HUES6 (cell line): ENCODE measurements around the gene MAML2.
"Not testable (repeated sequence)": the region's sequence is repeated elsewhere in the genome, so short reads cannot be mapped to it uniquely, and the experiment has no call there.

Experiments
- H3K27ac ChIP-seq: 2 replicates; pipeline ENCODE4 v1.7.0; 2013; ENCODE audit warnings: low read depth, mild to moderate bottlenecking, low read length, inconsistent platforms
- H3K27me3 ChIP-seq: 2 replicates; pipeline ENCODE4 v1.6.1; 2013; ENCODE audit warnings: low read length; ENCODE audit not compliant: control insufficient read depth, insufficient read depth
- H3K36me3 ChIP-seq: 2 replicates; pipeline ENCODE4 v1.6.1; 2013; ENCODE audit warnings: low read length; ENCODE audit not compliant: control insufficient read depth, insufficient read depth
- H3K4me1 ChIP-seq: 2 replicates; pipeline ENCODE4 v1.6.1; 2013; ENCODE audit warnings: low read length; ENCODE audit not compliant: control insufficient read depth, insufficient read depth
- H3K4me3 ChIP-seq: 2 replicates; pipeline ENCODE4 v1.5.1; 2013; ENCODE audit warnings: low read depth, low read length
- H3K9ac ChIP-seq: one replicate; pipeline ENCODE4 v1.6.1; 2013; ENCODE audit warnings: mild to moderate bottlenecking, low read length
- H3K9me3 ChIP-seq: 2 replicates; pipeline ENCODE4 v1.6.1; 2013; ENCODE audit warnings: low read depth, low read length; ENCODE audit not compliant: control insufficient read depth, insufficient read depth

The MAML2 gene

GRCh38 chr11:96290031-96290430 lies 53.0 kb downstream of the MAML2 start:
- Histone ChIP-seq H3K4me3 (no peak overlapping the region), H3K9ac (no peak overlapping the region), H3K27me3 (no peaks in the 10 kb centered on the region), H3K27ac (no peak overlapping the region), H3K36me3 (no peaks in the 10 kb centered on the region), H3K9me3 (no peaks in the 10 kb centered on the region), H3K4me1 (peaks cover 7% of the 10 kb centered on the region)

- Histone ChIP-seq H3K27ac (no peak overlapping the region), H3K9ac (no peak overlapping the region)
Observed at GRCh38 chr11:96288915-96289314, 54.1 kb downstream of the MAML2 start.

GRCh38 chr11:96287822-96288439 lies 55.1 kb downstream of the MAML2 start:
- H3K27me3 ChIP-seq = no peaks in the 10 kb centered on the region
- H3K36me3 ChIP-seq = no peaks in the 10 kb centered on the region
- H3K9ac ChIP-seq = no peak overlapping the region
- no peak overlapping the region for H3K27ac ChIP-seq
- no peaks in the 10 kb centered on the region for H3K9me3 ChIP-seq
- H3K4me1 ChIP-seq = no peaks in the 10 kb centered on the region
- no peak overlapping the region for H3K4me3 ChIP-seq

More at GRCh38 chr11:96288915-96289314, 54.1 kb downstream of the MAML2 start:
- Histone ChIP-seq H3K4me1 (no peaks in the 10 kb centered on the region), H3K9me3 (no peaks in the 10 kb centered on the region), H3K27me3 (no peaks in the 10 kb centered on the region), H3K4me3 (no peak overlapping the region), H3K36me3 (no peaks in the 10 kb centered on the region)

- H3K36me3 ChIP-seq, H3K4me1 ChIP-seq, H3K27me3 ChIP-seq, H3K9me3 ChIP-seq, H3K27ac ChIP-seq, H3K9ac ChIP-seq, H3K4me3 ChIP-seq: not testable (repeated sequence)
Observed at GRCh38 chr11:96285985-96286384, 57.0 kb downstream of the MAML2 start.

- no peaks in the 10 kb centered on the region for H3K9me3 ChIP-seq
- no peak overlapping the region for H3K27ac ChIP-seq
- H3K36me3 ChIP-seq = no peaks in the 10 kb centered on the region
- H3K4me3 ChIP-seq = no peak overlapping the region
- H3K27me3 ChIP-seq = no peaks in the 10 kb centered on the region
- H3K9ac ChIP-seq = no peak overlapping the region
- peaks cover 13% of the 10 kb centered on the region for H3K4me1 ChIP-seq
Observed at GRCh38 chr11:96284917-96285316, 58.1 kb downstream of the MAML2 start.

GRCh38 chr11:96284401-96284800 lies 58.6 kb downstream of the MAML2 start:
- Histone ChIP-seq H3K9me3 (no peaks in the 10 kb centered on the region), H3K36me3 (no peaks in the 10 kb centered on the region), H3K4me3 (no peak overlapping the region), H3K9ac (no peak overlapping the region), H3K27me3 (no peaks in the 10 kb centered on the region), H3K27ac (no peak overlapping the region), H3K4me1 (peaks cover 18% of the 10 kb centered on the region)

GRCh38 chr11:96282625-96283220 lies 60.3 kb downstream of the MAML2 start:
- no peak overlapping the region for H3K4me3 ChIP-seq
- peaks cover 33% of the 10 kb centered on the region for H3K4me1 ChIP-seq
- H3K36me3 ChIP-seq = no peaks in the 10 kb centered on the region
- H3K27me3 ChIP-seq = no peaks in the 10 kb centered on the region
- no peaks in the 10 kb centered on the region for H3K9me3 ChIP-seq
- H3K27ac ChIP-seq = no peak overlapping the region
- H3K9ac ChIP-seq = no peak overlapping the region

- Histone ChIP-seq H3K27ac (no peak overlapping the region), H3K9ac (no peak overlapping the region), H3K27me3 (no peaks in the 10 kb centered on the region), H3K9me3 (no peaks in the 10 kb centered on the region), H3K4me1 (peaks cover 40% of the 10 kb centered on the region), H3K4me3 (no peak overlapping the region), H3K36me3 (no peaks in the 10 kb centered on the region)
Observed at GRCh38 chr11:96280444-96280843, 62.6 kb downstream of the MAML2 start.

GRCh38 chr11:96279896-96280290 lies 63.1 kb downstream of the MAML2 start:
- no peaks in the 10 kb centered on the region for H3K36me3 ChIP-seq
- peaks cover 40% of the 10 kb centered on the region for H3K4me1 ChIP-seq
- H3K9ac ChIP-seq = no peak overlapping the region
- H3K9me3 ChIP-seq = no peaks in the 10 kb centered on the region
- H3K27me3 ChIP-seq = no peaks in the 10 kb centered on the region
- H3K4me3 ChIP-seq = no peak overlapping the region
- H3K27ac ChIP-seq = no peak overlapping the region

- Histone ChIP-seq H3K9me3 (no peaks in the 10 kb centered on the region), H3K36me3 (no peaks in the 10 kb centered on the region), H3K9ac (no peak overlapping the region), H3K4me1 (peaks cover 40% of the 10 kb centered on the region), H3K27ac (no peak overlapping the region), H3K27me3 (no peaks in the 10 kb centered on the region), H3K4me3 (no peak overlapping the region)
Observed at GRCh38 chr11:96279018-96279895, 63.7 kb downstream of the MAML2 start.
